Measurements from ENCODE around the gene ZNF211.

The ZNF211 gene

DNA sequence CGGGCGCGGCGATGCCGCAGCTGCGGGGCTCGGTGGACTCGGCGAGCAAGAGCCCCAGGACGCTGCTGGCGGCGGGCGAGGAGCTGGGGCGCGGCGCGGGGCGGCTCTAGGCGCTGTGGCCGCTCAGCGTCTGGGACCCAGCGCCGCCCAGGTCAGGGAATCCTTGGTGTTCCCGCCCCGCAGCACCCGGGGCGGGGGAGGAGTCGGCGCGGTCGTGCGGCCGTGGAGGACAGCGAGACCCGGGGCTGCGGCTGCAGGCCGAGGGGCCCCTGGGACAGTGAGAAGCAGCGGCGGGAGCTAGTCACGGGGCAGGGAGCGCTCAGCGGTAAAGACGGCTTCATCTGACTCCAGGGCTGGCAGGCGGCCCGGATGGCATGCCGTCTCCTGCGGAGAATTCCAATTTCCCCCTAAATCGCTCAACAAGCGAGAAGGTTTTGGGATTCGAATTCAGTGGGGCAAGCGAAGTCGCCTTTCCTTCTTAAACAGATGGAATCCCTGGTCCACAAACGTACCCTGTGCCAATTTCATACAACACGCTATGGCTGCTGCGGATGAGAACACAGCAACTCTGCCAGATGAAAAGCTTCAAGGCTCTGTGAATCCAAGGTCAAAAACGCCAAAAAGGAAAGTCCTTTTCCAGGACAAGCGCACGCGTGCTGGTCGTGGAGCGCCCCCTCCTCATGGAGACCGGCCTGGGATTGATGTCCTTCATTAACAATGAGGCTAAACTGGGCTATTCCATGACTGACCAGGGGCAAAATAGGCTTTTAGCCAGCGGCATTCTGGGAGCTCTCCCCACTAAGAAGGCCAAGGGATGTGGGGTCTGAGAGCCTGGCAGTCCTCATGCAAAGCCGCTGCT, 31.5 kb downstream of the ZNF211 start:
- no peak for DNase-seq

DNA sequence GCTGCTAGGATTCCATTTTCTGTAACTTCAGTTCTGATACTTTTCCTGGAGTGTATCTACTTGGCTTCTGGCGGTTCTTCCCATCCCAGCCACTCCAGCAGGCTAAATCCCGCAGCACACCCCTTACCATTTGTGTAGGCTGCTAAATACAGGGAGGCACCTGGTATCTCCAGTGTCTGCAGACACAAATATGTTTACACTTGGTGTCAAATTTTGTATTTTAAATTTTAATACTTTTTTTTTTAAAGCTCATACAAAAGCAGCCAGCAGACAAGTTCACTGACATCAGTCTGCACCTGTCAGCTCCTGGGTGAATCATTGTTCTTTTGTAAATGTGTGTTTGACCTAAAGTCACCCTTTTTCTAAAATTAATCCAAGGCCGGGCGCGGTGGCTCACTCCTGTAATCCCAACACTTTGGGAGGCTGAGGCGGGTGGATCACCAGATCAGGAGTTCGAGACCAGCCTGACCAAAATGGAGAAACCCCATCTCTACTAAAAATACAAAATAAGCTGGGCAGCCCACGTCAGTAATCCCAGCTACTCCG, 32.4 kb downstream of the ZNF211 start:
- no peak for DNase-seq

DNA sequence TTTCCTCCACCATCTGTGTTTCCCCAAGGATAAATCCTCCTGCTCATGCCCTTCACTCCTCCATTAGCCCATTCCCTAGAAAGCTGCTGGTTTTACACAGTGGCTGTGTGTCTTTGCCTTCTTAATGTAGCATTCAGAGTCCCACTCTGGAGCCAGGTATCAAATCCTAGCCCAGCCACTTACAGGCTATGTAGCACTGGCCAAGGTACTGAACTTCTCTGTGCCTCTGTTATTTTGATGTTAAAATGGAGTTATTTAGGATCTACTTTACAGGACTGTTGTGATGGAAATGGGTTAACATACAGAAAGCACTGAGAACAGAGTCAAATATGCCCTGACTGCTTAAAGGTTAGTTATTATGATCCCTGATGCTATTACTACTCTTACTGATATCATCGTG, 34.3 kb downstream of the ZNF211 start:
- DNase-seq: no peak

DNA sequence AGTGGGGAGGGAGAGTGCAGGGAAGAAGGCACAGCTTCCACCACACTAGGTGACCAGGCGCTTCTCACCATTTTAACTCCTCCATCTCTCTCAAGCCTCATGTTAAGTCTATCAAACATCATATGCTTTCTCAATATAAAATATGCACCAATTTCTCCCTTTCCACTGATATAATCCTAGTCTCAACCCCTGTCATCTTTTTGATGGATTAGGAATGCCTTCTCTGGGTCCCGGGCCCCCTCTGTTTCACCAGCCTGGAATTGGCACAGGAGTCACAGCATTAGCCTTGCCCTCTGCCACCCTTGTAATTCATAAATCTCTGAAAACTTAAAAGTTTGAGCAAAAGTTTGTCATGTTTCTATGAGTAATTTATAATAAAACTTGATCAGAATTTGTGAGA, 35.7 kb downstream of the ZNF211 start, which contains the start of gene ZSCAN4:
TSS of gene ZSCAN4 (plus strand) at position 301 of the 400 bp plus-strand sequence. CDS start 7,211 bp downstream, outside the sequence.
- DNase-seq: no peak

- no peak for DNase-seq
These were observed 38.3 kb downstream of the ZNF211 start for GRCh38 chr19:57671124-57671895.

DNA sequence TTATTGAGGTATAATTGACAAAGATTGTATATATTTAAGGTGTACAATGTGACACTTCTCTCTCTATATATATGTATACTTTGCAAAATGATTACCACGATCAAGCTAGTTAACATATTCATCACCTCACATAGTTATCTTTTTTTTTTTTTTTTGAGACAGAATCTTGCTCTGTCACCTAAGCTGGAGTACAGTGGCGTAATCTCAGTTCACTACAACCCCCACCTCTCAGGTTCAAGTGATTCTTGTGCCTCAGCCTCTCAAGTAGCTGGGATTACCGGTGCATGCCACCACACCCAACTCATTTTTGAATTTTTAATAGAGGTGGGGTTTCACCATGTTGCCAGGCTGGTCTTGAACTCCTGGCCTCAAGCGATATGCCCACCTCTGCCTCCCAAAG, 39.5 kb downstream of the ZNF211 start:
- DNase-seq: no peak

DNA sequence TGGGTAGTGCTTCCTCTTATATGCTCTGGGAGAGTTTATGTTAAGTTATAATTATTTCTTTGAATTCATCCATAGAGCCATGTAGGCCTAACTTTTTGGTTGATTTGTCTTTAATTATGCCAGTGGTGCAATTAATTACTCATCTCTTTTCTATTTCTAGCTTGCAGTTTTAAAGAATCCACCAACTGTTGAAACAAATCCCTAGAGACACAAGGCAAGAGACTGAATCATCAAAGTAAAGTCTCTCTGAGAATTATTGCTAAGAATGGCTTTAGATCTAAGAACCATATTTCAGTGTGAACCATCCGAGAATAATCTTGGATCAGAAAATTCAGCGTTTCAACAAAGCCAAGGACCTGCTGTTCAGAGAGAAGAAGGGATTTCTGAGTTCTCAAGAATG, 42.9 kb downstream of the ZNF211 start:
- no peak for DNase-seq

- DNase-seq: no peak
These were observed 49.3 kb downstream of the ZNF211 start for GRCh38 chr19:57682226-57682766.

- no peak for DNase-seq
These were observed 53.8 kb downstream of the ZNF211 start for GRCh38 chr19:57686727-57687126.

DNA sequence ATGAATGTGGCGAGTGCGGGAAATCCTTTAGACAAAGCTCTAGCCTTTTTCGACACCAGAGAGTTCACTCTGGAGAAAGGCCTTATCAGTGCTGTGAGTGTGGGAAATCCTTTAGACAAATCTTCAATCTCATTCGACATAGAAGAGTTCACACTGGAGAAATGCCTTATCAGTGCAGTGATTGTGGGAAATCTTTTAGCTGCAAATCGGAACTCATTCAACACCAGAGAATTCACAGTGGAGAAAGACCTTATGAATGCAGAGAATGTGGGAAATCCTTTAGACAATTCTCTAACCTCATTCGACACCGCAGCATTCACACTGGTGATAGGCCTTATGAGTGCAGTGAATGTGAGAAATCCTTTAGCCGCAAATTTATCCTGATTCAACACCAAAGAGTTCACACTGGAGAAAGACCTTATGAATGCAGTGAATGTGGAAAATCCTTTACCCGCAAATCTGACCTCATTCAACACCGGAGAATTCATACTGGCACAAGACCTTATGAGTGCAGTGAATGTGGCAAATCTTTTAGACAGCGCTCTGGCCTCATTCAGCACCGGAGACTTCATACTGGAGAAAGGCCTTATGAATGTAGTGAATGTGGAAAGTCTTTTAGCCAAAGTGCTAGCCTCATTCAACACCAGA, 54.5 kb downstream of the ZNF211 start:
- no peak for DNase-seq

GRCh38 chr19:57688011-57688763, 55.2 kb downstream of the ZNF211 start:
- no peak for DNase-seq

GRCh38 chr19:57689750-57690149, 56.8 kb downstream of the ZNF211 start:
- no peak for DNase-seq
